Mesendoderm (in vitro differentiated cells): ENCODE data around the gene CENPVL2.
"Not testable (repeated sequence)": the region's sequence is repeated elsewhere in the genome, so short reads cannot be mapped to it uniquely, and the experiment has no call there.

ENCODE experiments used
- DNase-seq: peaks from one replicate; pipeline ENCODE4 v3.0.0; 2013
- H2AK5ac ChIP-seq: 2 replicates; pipeline ENCODE4 v1.6.1; 2013; ENCODE audit warnings: low read length, inconsistent platforms
- H2BK120ac ChIP-seq: 2 replicates; pipeline ENCODE4 v1.6.1; 2013; ENCODE audit warnings: low read depth, mild to moderate bottlenecking, low read length, moderate library complexity, mixed read lengths
- H2BK15ac ChIP-seq: replicated peaks from 2 replicates; pipeline ENCODE4 v1.6.1; 2013; ENCODE audit warnings: low read depth, mild to moderate bottlenecking, moderate library complexity
- H2BK5ac ChIP-seq: 2 replicates; pipeline ENCODE4 v1.6.1; 2013; ENCODE audit warnings: low read length, inconsistent platforms
- H3K18ac ChIP-seq: 2 replicates; pipeline ENCODE4 v1.6.1; 2013; ENCODE audit warnings: mild to moderate bottlenecking, low read length, mixed read lengths
- H3K23ac ChIP-seq: one replicate; pipeline ENCODE4 v1.6.1; 2013; ENCODE audit warnings: low read length
- H3K27ac ChIP-seq: 2 replicates; pipeline ENCODE4 v1.5.1; 2013; ENCODE audit warnings: low read depth, mild to moderate bottlenecking, inconsistent platforms, low read length, moderate library complexity
- H3K27me3 ChIP-seq: 2 replicates; pipeline ENCODE4 v1.6.1; 2013; ENCODE audit warnings: low read length, control low read depth, mild to moderate bottlenecking, inconsistent platforms; ENCODE audit not compliant: insufficient read depth, poor library complexity
- H3K36me3 ChIP-seq: 2 replicates; pipeline ENCODE4 v1.6.1; 2013; ENCODE audit warnings: low read length, inconsistent platforms; ENCODE audit not compliant: control insufficient read depth, insufficient read depth
- H3K4ac ChIP-seq: one replicate; pipeline ENCODE4 v1.6.1; 2013; ENCODE audit warnings: low read depth, mild to moderate bottlenecking, low read length, moderate library complexity
- H3K4me1 ChIP-seq: 2 replicates; pipeline ENCODE4 v1.6.1; 2013; ENCODE audit warnings: low read depth, low read length, inconsistent platforms; ENCODE audit not compliant: control insufficient read depth
- H3K4me2 ChIP-seq: 2 replicates; pipeline ENCODE4 v1.6.1; 2013; ENCODE audit warnings: low read length
- H3K4me3 ChIP-seq: 2 replicates; pipeline ENCODE4 v1.5.1; 2013; ENCODE audit warnings: mild to moderate bottlenecking, low read length
- H3K56ac ChIP-seq: one replicate; pipeline ENCODE4 v1.6.1; 2013; ENCODE audit warnings: low read length
- H3K79me1 ChIP-seq: 2 replicates; pipeline ENCODE4 v1.6.1; 2013; ENCODE audit warnings: low read length, inconsistent platforms
- H3K79me2 ChIP-seq: 2 replicates; pipeline ENCODE4 v1.6.1; 2013; ENCODE audit warnings: mild to moderate bottlenecking, low read length; ENCODE audit not compliant: control insufficient read depth, insufficient read depth
- H3K9ac ChIP-seq: 2 replicates; pipeline ENCODE4 v1.6.1; 2013; ENCODE audit warnings: low read length, inconsistent platforms
- H4K5ac ChIP-seq: one replicate; pipeline ENCODE4 v1.6.1; 2013; ENCODE audit warnings: low read length
- H4K8ac ChIP-seq: one replicate; pipeline ENCODE4 v1.6.1; 2013; ENCODE audit warnings: low read depth, mild to moderate bottlenecking, control low read depth, low read length, moderate library complexity
- WGBS: extraction: QIAGEN DNeasy Blood & Tissue Kit; methylation state at CpG from one replicate; pipeline ENCODE4 v1.1.7; 2013; ENCODE audit warnings: low lambda C conversion rate, missing lambda C conversion rate; ENCODE audit not compliant: insufficient coverage; ENCODE audit errors: extremely low coverage; 5-methylcytosine and 5-hydroxymethylcytosine counted together

CENPVL2 gene

DNA sequence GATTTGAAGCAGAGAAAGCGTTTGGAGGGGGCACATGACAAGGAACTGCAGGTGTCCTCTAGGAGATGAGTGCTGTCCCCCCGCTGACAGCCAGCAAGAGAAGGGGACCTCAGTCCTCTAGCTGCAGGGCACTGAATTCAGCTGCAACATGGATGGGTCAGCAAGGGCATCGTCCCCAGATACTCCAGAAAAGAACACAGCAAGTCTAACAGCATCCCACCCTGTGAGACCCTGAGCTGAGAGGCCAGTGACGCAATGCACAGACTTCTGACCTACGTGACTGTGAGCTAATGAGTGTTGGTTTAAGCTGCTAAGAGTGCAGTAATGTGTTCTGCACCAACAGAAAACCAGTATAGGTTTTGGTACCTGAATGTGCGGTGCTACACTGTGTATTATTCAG, 11.6 kb upstream of the CENPVL2 start:
- Histone ChIP-seq H3K79me1 (no peaks in the 10 kb centered on the region), H3K4me3 (no peak overlapping the region), H3K56ac (no peak overlapping the region), H2BK120ac (no peak overlapping the region), H3K4ac (no peak overlapping the region), H3K79me2 (no peaks in the 10 kb centered on the region), H3K18ac (no peak overlapping the region), H3K9ac (no peak overlapping the region), H3K23ac (no peak overlapping the region), H3K27ac (no peak overlapping the region), H3K36me3 (no peaks in the 10 kb centered on the region), H3K4me2 (no peak overlapping the region), H2BK5ac (no peak overlapping the region), H3K4me1 (no peaks in the 10 kb centered on the region), H2BK15ac (no peak overlapping the region), H2AK5ac (no peak overlapping the region), H3K27me3 (no peaks in the 10 kb centered on the region), H4K8ac (no peak overlapping the region), H4K5ac (no peak overlapping the region)
- WGBS: no CpG with 5 or more reads among the region's 6 CpGs
- DNase-seq: no peak

DNA sequence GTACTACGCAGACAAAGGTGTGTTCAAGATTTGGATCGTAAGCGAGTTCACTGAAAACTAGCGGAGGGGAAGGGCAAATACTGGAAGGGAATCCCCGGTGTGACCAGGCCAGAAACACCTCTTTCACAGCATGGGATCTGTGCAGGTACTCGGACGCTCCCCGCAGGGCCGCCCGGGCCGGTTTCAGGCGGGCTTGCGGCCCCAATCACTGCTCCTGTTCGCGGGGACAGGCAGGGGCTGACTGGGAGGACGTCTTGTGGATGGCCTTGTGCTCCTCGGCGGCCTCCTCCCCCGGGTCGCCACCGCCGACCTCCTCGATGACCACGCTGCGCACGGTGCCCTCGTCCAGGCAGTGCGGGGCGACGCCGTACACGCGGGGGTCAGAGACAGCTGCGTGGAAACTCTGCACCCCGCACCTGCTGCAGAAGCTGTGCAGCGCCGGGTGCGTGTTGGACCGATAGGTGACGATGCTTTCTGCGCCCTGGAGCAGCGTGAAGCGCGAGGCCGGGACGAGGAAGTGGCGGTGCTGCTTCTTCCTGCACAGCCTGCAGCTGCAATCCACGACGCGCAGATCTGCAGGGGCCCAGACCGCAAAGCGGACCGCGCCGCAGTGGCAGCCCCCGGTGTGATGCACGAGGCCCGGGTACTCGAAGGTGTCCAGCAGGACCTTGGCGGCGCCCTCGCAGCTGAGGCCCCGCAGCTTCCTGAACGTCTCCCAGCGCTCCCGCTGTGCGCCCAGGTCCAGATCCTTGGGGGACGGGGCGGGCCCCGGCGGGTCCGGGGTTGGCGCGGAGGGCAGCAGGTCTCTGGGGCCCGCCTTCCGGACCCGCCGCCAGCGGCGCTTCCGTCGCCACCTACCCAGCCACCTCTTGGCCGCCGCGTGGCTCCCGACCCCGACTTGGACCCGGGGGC, 567 bp downstream of the CENPVL2 start:
- H3K23ac ChIP-seq, H4K8ac ChIP-seq, H3K4me1 ChIP-seq, H2BK120ac ChIP-seq, DNase-seq, H4K5ac ChIP-seq, H3K27me3 ChIP-seq, H3K18ac ChIP-seq, H3K79me2 ChIP-seq, H3K9ac ChIP-seq, H2BK5ac ChIP-seq, H3K4me2 ChIP-seq, H3K4ac ChIP-seq, H2BK15ac ChIP-seq, H3K36me3 ChIP-seq, H3K27ac ChIP-seq, H2AK5ac ChIP-seq, H3K4me3 ChIP-seq, H3K79me1 ChIP-seq, H3K56ac ChIP-seq: not testable (repeated sequence)
- WGBS: no CpG with 5 or more reads among the region's 88 CpGs

DNA sequence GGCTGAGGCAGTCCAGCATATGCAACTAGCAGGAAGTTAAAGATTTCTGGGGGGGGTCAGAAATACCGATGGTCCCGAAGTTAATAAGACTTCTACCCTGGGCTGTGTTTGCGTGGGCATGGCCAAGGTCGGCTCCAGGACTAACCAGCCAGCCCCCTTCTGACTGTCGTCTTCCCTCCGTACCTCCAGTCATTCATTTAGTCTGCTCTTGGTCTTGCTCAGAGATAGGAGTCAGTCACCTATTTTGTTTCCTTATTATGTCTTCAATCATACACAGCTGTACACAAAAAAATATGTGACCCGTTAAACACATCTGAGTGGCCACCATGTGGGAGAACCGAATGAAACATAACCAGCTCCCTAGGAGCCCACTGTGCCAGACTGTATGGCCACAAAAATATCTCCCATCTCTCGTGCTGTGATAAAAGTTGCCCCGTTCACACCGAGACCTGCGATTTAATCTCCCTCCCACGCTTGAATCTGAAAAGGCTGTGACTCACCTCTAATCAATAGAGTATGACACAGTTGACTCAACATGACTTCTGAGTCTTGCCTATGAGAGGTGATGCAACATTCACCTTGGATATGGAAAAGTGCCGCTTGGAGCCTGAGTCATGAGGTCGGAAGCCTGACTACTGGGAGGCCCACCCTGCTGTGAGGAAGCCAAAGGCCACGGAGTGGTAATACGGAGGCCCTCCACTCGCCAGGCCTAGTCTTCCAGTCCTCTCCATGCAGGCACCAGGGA, 2.8 kb downstream of the CENPVL2 start:
- H3K27ac ChIP-seq, H3K79me2 ChIP-seq, H3K4me3 ChIP-seq, H2BK15ac ChIP-seq, H4K5ac ChIP-seq, H3K18ac ChIP-seq, H3K9ac ChIP-seq, H3K4me1 ChIP-seq, H2AK5ac ChIP-seq, H3K56ac ChIP-seq, H3K36me3 ChIP-seq, H3K4ac ChIP-seq, H2BK120ac ChIP-seq, H3K79me1 ChIP-seq, H3K23ac ChIP-seq, H2BK5ac ChIP-seq, H3K4me2 ChIP-seq, DNase-seq, H4K8ac ChIP-seq, H3K27me3 ChIP-seq: not testable (repeated sequence)
- WGBS: no CpG with 5 or more reads among the region's 18 CpGs

DNA sequence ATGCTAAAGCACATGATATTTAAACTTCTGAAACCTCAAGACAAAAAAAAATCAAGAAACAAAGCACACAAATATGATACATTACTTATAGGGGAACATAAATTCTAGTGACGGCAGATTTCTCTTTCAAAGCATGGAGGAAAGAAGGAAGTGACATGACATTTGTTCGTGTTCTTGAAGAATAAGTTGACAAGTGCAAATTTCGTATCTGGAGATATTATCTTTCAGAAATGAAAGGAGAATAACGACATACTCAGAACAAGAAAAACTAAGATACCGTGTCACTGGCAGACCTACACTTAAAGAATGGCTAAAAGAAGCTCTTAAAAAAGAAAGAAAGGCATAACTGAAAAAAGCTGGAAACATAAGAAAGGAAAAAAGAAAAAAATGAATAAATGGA, 16.6 kb downstream of the CENPVL2 start:
- no peak overlapping the region for H2BK15ac ChIP-seq
- H3K9ac ChIP-seq: no peak overlapping the region

DNA sequence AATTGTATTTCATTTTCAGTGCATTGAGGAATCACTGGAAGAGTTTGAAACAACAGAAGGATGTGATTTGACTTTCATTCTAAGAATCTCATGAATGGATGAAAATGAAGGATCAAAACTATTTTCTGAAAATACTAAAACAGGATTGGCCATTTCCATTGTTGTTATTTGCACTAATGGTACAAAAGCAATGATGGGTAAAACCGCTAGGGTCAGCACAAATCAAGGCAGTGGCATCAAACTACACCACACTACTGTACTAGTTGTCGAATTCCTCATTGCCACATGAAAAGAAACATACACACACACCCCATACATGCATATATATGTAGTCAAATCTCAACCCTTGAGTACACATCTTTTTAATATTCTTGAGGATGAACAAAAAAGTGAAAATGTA, 39.3 kb downstream of the CENPVL2 start:
- Histone ChIP-seq H3K79me1 (no peaks in the 10 kb centered on the region), H3K4me3 (no peak overlapping the region), H3K36me3 (no peaks in the 10 kb centered on the region), H3K4ac (no peak overlapping the region), H4K8ac (no peak overlapping the region), H3K56ac (no peak overlapping the region), H3K9ac (no peak overlapping the region), H3K27me3 (no peaks in the 10 kb centered on the region), H4K5ac (no peak overlapping the region), H2BK120ac (no peak overlapping the region), H3K79me2 (no peaks in the 10 kb centered on the region), H2AK5ac (no peak overlapping the region), H3K18ac (no peak overlapping the region), H3K23ac (no peak overlapping the region), H3K27ac (no peak overlapping the region), H3K4me2 (no peak overlapping the region), H3K4me1 (no peaks in the 10 kb centered on the region), H2BK5ac (no peak overlapping the region), H2BK15ac (no peak overlapping the region)
- no CpG with 5 or more reads among the region's 2 CpGs for WGBS
- no peak for DNase-seq

More for the DNA sequence above, 16.6 kb downstream of the CENPVL2 start:
- Histone ChIP-seq H2AK5ac (no peak overlapping the region), H4K5ac (no peak overlapping the region), H3K79me1 (no peaks in the 10 kb centered on the region), H3K4me3 (no peak overlapping the region), H3K4me1 (no peaks in the 10 kb centered on the region), H3K4me2 (no peak overlapping the region), H3K56ac (no peak overlapping the region), H3K36me3 (no peaks in the 10 kb centered on the region), H3K27ac (no peak overlapping the region), H3K79me2 (no peaks in the 10 kb centered on the region), H3K18ac (no peak overlapping the region), H4K8ac (no peak overlapping the region), H2BK120ac (no peak overlapping the region), H3K27me3 (no peaks in the 10 kb centered on the region), H3K4ac (no peak overlapping the region), H3K23ac (no peak overlapping the region), H2BK5ac (no peak overlapping the region)
- no peak for DNase-seq
- no CpG with 5 or more reads among the region's 5 CpGs for WGBS
